ENCODE measurements around the gene CENPS. TPM values are rescaled to one million over a fixed set of nuclear protein-coding genes. Genes with fewer than 3 reads are reported as not detected.
"Not testable (repeated sequence)": the region's sequence is repeated elsewhere in the genome, so short reads cannot be mapped to it uniquely, and the experiment has no call there.

Gene CENPS
- total RNA-seq, 1 donor from 2014 or later: 17.6 TPM

- H3K4me1 Mint-ChIP-seq: peaks cover 35% of the 10 kb centered on the region
Observed at GRCh38 chr1:10424651-10425050, 5.6 kb upstream of the CENPS start.

GRCh38 chr1:10425826-10426534, 4.3 kb upstream of the CENPS start:
- H3K4me3 Mint-ChIP-seq: peak overlapping the region; percentile 34
- H3K27ac Mint-ChIP-seq: peak overlapping the region; percentile 99
- H3K27ac ChIP-seq: not testable (repeated sequence)

More at GRCh38 chr1:10424651-10425050, 5.6 kb upstream of the CENPS start:
- Histone ChIP-seq H3K9me3 (ENCODE audit: low read depth) (no peaks in the 10 kb centered on the region), H3K36me3 (no peaks in the 10 kb centered on the region), H2AFZ (replicated peaks) (no peak overlapping the region), H3K4me2 (no peak overlapping the region), H4K20me1 (ENCODE audit: low read depth) (no peaks in the 10 kb centered on the region), H3K4me3 (no peak overlapping the region), H3K9ac (no peak overlapping the region), H3K27ac (no peak overlapping the region), H3K79me2 (ENCODE audit: low read depth) (peaks cover 2% of the 10 kb centered on the region), H3K4me1 (peaks cover 3% of the 10 kb centered on the region), H3F3A (ENCODE audit: low read depth) (peaks cover 23% of the 10 kb centered on the region), H3K27me3 (no peaks in the 10 kb centered on the region)
- no peaks in the 10 kb centered on the region for H3K9me3 Mint-ChIP-seq
- peaks cover 19% of the 10 kb centered on the region for H3K36me3 Mint-ChIP-seq
- H3K27me3 Mint-ChIP-seq (ENCODE audit: insufficient read depth, low read depth): peaks cover 2% of the 10 kb centered on the region
- no peak overlapping the region for H3K27ac Mint-ChIP-seq
- no peak for TF ChIP-seq EZH2phosphoT487 (IDR thresholded peaks at IDR 0.05)
- no peak for TF ChIP-seq CTCF (IDR thresholded peaks at IDR 0.05)
- H3K4me3 Mint-ChIP-seq: no peak overlapping the region
- no peak for DNase-seq (ENCODE audit: low spot score)

GRCh38 chr1:10426535-10426848, 3.7 kb upstream of the CENPS start:
- H3K9me3 Mint-ChIP-seq; H3K4me3 Mint-ChIP-seq; H3K4me1 ChIP-seq; DNase-seq (ENCODE audit: low spot score); H3K36me3 Mint-ChIP-seq; H3K27ac Mint-ChIP-seq; H3K27me3 Mint-ChIP-seq (ENCODE audit: insufficient read depth, low read depth); H3K27me3 ChIP-seq; H3K36me3 ChIP-seq; H3K4me2 ChIP-seq; H4K20me1 ChIP-seq (ENCODE audit: low read depth); H3K4me3 ChIP-seq; H2AFZ ChIP-seq (replicated peaks); H3K9me3 ChIP-seq (ENCODE audit: low read depth); H3K9ac ChIP-seq; H3K27ac ChIP-seq: not testable (repeated sequence)
- peaks cover 47% of the 10 kb centered on the region for H3K4me1 Mint-ChIP-seq
- peaks cover 12% of the 10 kb centered on the region for H3K79me2 ChIP-seq (ENCODE audit: low read depth)
- H3F3A ChIP-seq (ENCODE audit: low read depth): peaks cover 33% of the 10 kb centered on the region

More at GRCh38 chr1:10425826-10426534, 4.3 kb upstream of the CENPS start:
- H2AFZ ChIP-seq (replicated peaks); H3K4me2 ChIP-seq; H3K9ac ChIP-seq; H3K79me2 ChIP-seq (ENCODE audit: low read depth); H3K27me3 Mint-ChIP-seq (ENCODE audit: insufficient read depth, low read depth); H3K4me1 ChIP-seq; H4K20me1 ChIP-seq (ENCODE audit: low read depth); H3K27me3 ChIP-seq; H3K36me3 Mint-ChIP-seq; H3K4me3 ChIP-seq; H3K36me3 ChIP-seq; H3K9me3 ChIP-seq (ENCODE audit: low read depth); DNase-seq (ENCODE audit: low spot score); H3K9me3 Mint-ChIP-seq: not testable (repeated sequence)
- peaks cover 29% of the 10 kb centered on the region for H3F3A ChIP-seq (ENCODE audit: low read depth)
- peaks cover 42% of the 10 kb centered on the region for H3K4me1 Mint-ChIP-seq

- Histone ChIP-seq H3F3A (ENCODE audit: low read depth) (peaks cover 25% of the 10 kb centered on the region), H3K27me3 (no peaks in the 10 kb centered on the region), H3K27ac (no peak overlapping the region), H3K9ac (no peak overlapping the region), H3K79me2 (ENCODE audit: low read depth) (peaks cover 21% of the 10 kb centered on the region), H3K4me1 (peaks cover 6% of the 10 kb centered on the region), H3K4me3 (no peak overlapping the region), H2AFZ (replicated peaks) (no peak overlapping the region), H3K4me2 (no peak overlapping the region), H3K36me3 (no peaks in the 10 kb centered on the region), H4K20me1 (ENCODE audit: low read depth) (no peaks in the 10 kb centered on the region), H3K9me3 (ENCODE audit: low read depth) (no peaks in the 10 kb centered on the region)
- H3K4me1 Mint-ChIP-seq: peaks cover 56% of the 10 kb centered on the region
- H3K9me3 Mint-ChIP-seq: no peaks in the 10 kb centered on the region
- peaks cover 4% of the 10 kb centered on the region for H3K36me3 Mint-ChIP-seq
- peaks cover 2% of the 10 kb centered on the region for H3K27me3 Mint-ChIP-seq (ENCODE audit: insufficient read depth, low read depth)
- DNase-seq (ENCODE audit: low spot score): no peak
- TF ChIP-seq EZH2phosphoT487 (IDR thresholded peaks at IDR 0.05): no peak
- no peak for TF ChIP-seq CTCF (IDR thresholded peaks at IDR 0.05)
- TF ChIP-seq EZH2 (IDR thresholded peaks at IDR 0.05): no peak
- no peak overlapping the region for H3K27ac Mint-ChIP-seq
- H3K4me3 Mint-ChIP-seq: peak overlapping the region; percentile 90
Observed at GRCh38 chr1:10428984-10429383, 1.2 kb upstream of the CENPS start.

Data from neural progenitor cell (in vitro differentiated cells).